Activated naive CD8-positive, alpha-beta T cell treated with anti-CD3 and anti-CD28 coated beads, Interleukin-2, amount 10 ng/mL, durations not matched to agents 7 days and 5 days (primary cell): Measurements from ENCODE around the gene CAMSAP2. TPM values are rescaled to one million over a fixed set of nuclear protein-coding genes. Genes with fewer than 3 reads are reported as not detected.
"Not testable (repeated sequence)": the region's sequence is repeated elsewhere in the genome, so short reads cannot be mapped to it uniquely, and the experiment has no call there.

Experiments used
- ATAC-seq: fragments of 150-1000 bp; cut with Tn5 transposase; one replicate; pipeline ENCODE4 v1.10.0; 2021; ENCODE audit warnings: low read depth, moderate library complexity
- POLR2A ChIA-PET: fragments of 350-600 bp; sonication (Branson Sonifier 250); formaldehyde crosslinking; loops from one replicate; lab custom pipeline; 2021; ENCODE audit warnings: antibody characterized with exemption; lab: Charles Lee
- DNase-seq: peaks from one replicate; pipeline ENCODE4 v3.0.0; 2021
- H3K27ac Mint-ChIP-seq: one replicate; pipeline ENCODE4 v1.8.0; 2022; ENCODE audit warnings: mild to moderate bottlenecking, mixed read lengths
- H3K27me3 Mint-ChIP-seq: one replicate; pipeline ENCODE4 v1.8.0; 2022; ENCODE audit warnings: mild to moderate bottlenecking, moderate library complexity, mixed read lengths
- H3K36me3 Mint-ChIP-seq: one replicate; pipeline ENCODE4 v1.8.0; 2021; ENCODE audit warnings: mild to moderate bottlenecking, mixed read lengths
- H3K4me1 Mint-ChIP-seq: one replicate; pipeline ENCODE4 v1.8.0; 2021; ENCODE audit warnings: mixed read lengths
- H3K4me3 Mint-ChIP-seq: one replicate; pipeline ENCODE4 v1.8.0; 2022; ENCODE audit warnings: mild to moderate bottlenecking, moderate library complexity, mixed read lengths
- H3K9me3 Mint-ChIP-seq: one replicate; pipeline ENCODE4 v1.8.0; 2021; ENCODE audit warnings: mixed read lengths
- total RNA-seq, 2 experiments: library from RNA; stranded (reverse); gene quantifications; one replicate each; pipeline ENCODE4 v1.2.3, GENCODE V29; 2021

The CAMSAP2 gene
- total RNA-seq, 2 experiments from 2014 or later, result 0.83 to 1.2 TPM

DNA sequence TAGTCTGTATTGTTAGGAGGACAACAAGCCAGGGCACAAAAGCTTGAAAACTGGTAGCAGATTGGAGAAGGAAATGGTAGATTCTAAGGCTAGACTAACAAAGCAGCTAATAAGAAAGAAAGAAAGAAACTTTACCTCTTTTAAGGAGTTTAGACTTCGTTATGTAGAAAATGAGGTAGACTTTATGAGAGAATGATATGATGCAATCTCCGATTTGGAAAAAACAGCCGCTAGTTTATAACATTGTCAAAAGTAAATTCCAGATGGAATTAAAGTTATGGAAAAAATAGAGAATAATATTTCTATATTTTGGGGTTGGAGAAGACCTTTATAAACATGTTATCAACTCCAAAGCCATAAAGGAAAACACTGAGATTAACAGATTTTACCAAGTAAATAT lies 67.0 kb downstream of the CAMSAP2 start:
- no peaks in the 10 kb centered on the region for H3K4me1 Mint-ChIP-seq
- DNase-seq, result no peak
- H3K9me3 Mint-ChIP-seq, result no peaks in the 10 kb centered on the region
- POLR2A ChIA-PET, result interaction anchor here (1.0 kb wide), 1 partner anchor 185 kb away, joined by 5 read pairs; no protein-coding TSS in a partner anchor
- H3K4me3 Mint-ChIP-seq, result no peak overlapping the region
- peaks cover 13% of the 10 kb centered on the region for H3K27me3 Mint-ChIP-seq
- H3K36me3 Mint-ChIP-seq, result no peaks in the 10 kb centered on the region
- ATAC-seq, result no peak
- H3K27ac Mint-ChIP-seq, result no peak overlapping the region

DNA sequence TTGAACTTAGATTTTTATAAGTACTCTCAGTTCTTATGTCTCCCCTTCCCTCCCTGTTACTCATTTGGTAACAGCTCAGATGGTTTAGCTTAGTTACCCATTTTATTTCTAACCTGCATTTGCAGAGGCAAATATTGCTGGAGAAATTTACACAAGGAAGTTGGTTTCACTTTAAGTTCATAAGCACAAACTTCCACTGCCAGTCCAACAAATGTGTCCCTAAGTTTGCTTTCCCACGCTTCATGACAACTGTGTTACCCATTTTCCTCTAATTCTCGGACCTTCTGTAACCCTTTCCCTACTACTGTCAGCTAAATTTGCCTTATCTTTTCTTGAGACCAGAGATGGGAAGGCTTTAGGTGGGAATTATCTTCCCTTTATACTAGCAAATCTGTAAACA lies 70.2 kb downstream of the CAMSAP2 start:
- Mint-ChIP-seq H3K27me3 (peaks cover 10% of the 10 kb centered on the region), H3K27ac (no peak overlapping the region), H3K4me3 (no peak overlapping the region), H3K9me3 (no peaks in the 10 kb centered on the region), H3K4me1 (no peaks in the 10 kb centered on the region), H3K36me3 (no peaks in the 10 kb centered on the region)
- DNase-seq (no peak), ATAC-seq (no peak)
- POLR2A ChIA-PET, result no interaction called here

DNA sequence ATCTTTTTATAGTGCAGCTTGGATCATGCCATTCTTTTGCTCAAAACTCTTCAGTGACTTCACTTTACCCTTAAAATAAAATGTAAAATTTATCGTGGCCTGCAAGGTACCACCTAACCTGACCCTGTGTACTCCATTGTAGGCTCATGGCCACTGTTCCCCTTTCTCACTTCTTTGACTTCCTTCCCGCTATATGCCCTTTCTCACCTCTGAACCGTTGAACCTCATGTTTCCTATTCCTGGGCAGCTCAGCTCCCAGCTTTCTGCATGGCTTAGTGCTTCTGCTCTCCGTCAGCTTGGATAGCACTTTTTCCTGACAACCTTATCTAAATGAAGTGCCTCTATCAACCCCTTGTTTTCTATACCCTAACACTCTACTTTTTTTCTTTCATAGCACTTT lies 73.0 kb downstream of the CAMSAP2 start:
- ATAC-seq, result no peak
- POLR2A ChIA-PET, result no interaction called here
- DNase-seq, result no peak
- Mint-ChIP-seq H3K36me3 (no peaks in the 10 kb centered on the region), H3K27me3 (peaks cover under 1% of the 10 kb centered on the region), H3K4me3 (no peak overlapping the region), H3K9me3 (no peaks in the 10 kb centered on the region), H3K4me1 (no peaks in the 10 kb centered on the region), H3K27ac (no peak overlapping the region)

DNA sequence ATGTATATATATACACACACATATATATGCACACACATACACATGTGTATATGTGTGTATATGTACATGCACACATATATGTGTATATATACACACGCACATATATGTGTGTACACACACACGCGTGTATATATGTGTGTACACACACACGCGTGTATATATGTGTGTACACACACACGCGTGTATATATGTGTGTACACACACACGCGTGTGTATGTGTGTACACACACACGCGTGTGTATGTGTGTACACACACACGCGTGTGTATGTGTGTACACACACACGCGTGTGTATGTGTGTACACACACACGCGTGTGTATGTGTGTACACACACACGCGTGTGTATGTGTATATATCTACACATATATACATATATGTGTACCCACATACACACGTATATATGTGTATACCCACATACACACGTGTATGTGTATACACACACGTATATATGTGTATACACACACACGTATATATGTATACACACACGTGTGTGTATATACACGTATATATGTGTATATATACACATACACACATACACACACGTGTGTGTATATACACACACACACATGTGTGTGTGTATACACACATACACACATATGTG lies 78.0 kb downstream of the CAMSAP2 start:
- H3K4me1 Mint-ChIP-seq, H3K36me3 Mint-ChIP-seq, DNase-seq, H3K27ac Mint-ChIP-seq, H3K27me3 Mint-ChIP-seq, ATAC-seq, H3K4me3 Mint-ChIP-seq, POLR2A ChIA-PET, H3K9me3 Mint-ChIP-seq: not testable (repeated sequence)

- no peak overlapping the region for H3K4me3 Mint-ChIP-seq
- H3K9me3 Mint-ChIP-seq, result no peaks in the 10 kb centered on the region
- no peak overlapping the region for H3K27ac Mint-ChIP-seq
- DNase-seq, result no peak
- H3K4me1 Mint-ChIP-seq, result no peaks in the 10 kb centered on the region
- H3K27me3 Mint-ChIP-seq, result no peaks in the 10 kb centered on the region
- ATAC-seq, result no peak
- POLR2A ChIA-PET, result no interaction called here
- H3K36me3 Mint-ChIP-seq, result no peaks in the 10 kb centered on the region
Observed at GRCh38 chr1:200818248-200818647, 79.6 kb downstream of the CAMSAP2 start.

GRCh38 chr1:200819726-200820125 lies 81.0 kb downstream of the CAMSAP2 start:
- no peaks in the 10 kb centered on the region for H3K9me3 Mint-ChIP-seq
- H3K4me3 Mint-ChIP-seq, result no peak overlapping the region
- H3K27ac Mint-ChIP-seq, result no peak overlapping the region
- DNase-seq (no peak), ATAC-seq (no peak)
- no peaks in the 10 kb centered on the region for H3K36me3 Mint-ChIP-seq
- H3K4me1 Mint-ChIP-seq, result no peaks in the 10 kb centered on the region
- no peaks in the 10 kb centered on the region for H3K27me3 Mint-ChIP-seq
- POLR2A ChIA-PET, result no interaction called here

- no peak overlapping the region for H3K27ac Mint-ChIP-seq
- H3K4me1 Mint-ChIP-seq, result no peaks in the 10 kb centered on the region
- POLR2A ChIA-PET, result no interaction called here
- H3K4me3 Mint-ChIP-seq, result no peak overlapping the region
- ATAC-seq (no peak), DNase-seq (no peak)
- H3K9me3 Mint-ChIP-seq, result no peaks in the 10 kb centered on the region
- no peaks in the 10 kb centered on the region for H3K36me3 Mint-ChIP-seq
- H3K27me3 Mint-ChIP-seq, result peaks cover 5% of the 10 kb centered on the region
Observed at GRCh38 chr1:200831091-200831490, 92.4 kb downstream of the CAMSAP2 start.

GRCh38 chr1:200834383-200834782 lies 95.7 kb downstream of the CAMSAP2 start:
- POLR2A ChIA-PET, result no interaction called here
- no peak overlapping the region for H3K27ac Mint-ChIP-seq
- H3K4me3 Mint-ChIP-seq, result no peak overlapping the region
- no peaks in the 10 kb centered on the region for H3K4me1 Mint-ChIP-seq
- DNase-seq (no peak), ATAC-seq (no peak)
- H3K9me3 Mint-ChIP-seq, result no peaks in the 10 kb centered on the region
- H3K36me3 Mint-ChIP-seq, result no peaks in the 10 kb centered on the region
- H3K27me3 Mint-ChIP-seq, result peaks cover 5% of the 10 kb centered on the region

DNA sequence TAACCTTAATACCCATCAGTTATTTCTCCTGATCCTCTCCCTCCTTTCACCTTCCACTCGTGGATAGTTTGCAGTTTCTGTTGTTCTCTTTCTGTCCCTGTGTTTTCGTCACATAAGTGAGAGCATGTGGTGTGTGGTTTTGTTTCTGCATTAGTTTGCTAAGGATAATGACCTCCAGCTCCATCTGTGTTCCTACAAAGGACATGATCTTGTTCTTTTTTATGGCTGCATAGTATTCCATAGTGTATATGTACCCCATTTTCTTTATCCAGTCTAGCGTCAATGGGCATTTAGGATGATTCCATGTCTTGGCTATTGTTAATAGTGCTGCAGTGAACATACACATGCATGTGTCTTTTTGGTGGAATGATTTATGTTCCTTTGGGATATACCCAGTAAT lies 97.5 kb downstream of the CAMSAP2 start:
- ATAC-seq, result no peak
- Mint-ChIP-seq H3K4me1 (no peaks in the 10 kb centered on the region), H3K36me3 (no peaks in the 10 kb centered on the region), H3K4me3 (no peak overlapping the region), H3K9me3 (no peaks in the 10 kb centered on the region), H3K27me3 (peaks cover 2% of the 10 kb centered on the region), H3K27ac (no peak overlapping the region)
- no peak for DNase-seq
- POLR2A ChIA-PET, result no interaction called here

DNA sequence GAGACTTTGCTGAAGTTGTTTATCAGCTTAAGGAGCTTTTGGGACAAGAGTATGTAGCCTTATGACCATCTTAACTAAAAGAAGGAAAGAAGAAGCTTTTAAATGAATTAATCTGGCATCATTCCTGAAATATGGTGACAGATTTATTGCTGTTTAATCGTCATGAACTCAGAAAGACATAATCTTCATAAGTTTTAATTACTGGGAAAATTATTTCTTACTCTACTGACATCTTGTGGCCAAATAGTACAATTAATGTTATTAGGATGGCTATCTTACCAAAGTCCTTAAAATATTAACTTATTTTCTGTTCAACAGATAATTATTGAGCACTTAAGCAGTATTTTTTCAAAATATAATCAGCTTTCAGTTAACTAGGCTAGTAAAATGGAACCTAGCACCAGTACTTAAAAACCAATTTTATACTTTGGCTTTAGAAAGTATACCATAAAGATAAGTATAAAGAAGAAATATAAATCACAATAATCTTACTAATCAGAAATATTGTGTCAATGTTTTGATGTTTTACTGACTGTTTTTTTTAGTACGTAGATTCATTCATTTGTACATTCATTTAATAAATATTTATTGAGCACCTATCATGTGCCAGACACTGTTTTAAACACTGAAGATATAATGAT lies 99.4 kb downstream of the CAMSAP2 start:
- DNase-seq (no peak), ATAC-seq (no peak)
- H3K27me3 Mint-ChIP-seq, result peaks cover 2% of the 10 kb centered on the region
- H3K9me3 Mint-ChIP-seq, result no peaks in the 10 kb centered on the region
- POLR2A ChIA-PET, result no interaction called here
- no peak overlapping the region for H3K4me3 Mint-ChIP-seq
- no peaks in the 10 kb centered on the region for H3K4me1 Mint-ChIP-seq
- H3K36me3 Mint-ChIP-seq, result no peaks in the 10 kb centered on the region
- H3K27ac Mint-ChIP-seq, result no peak overlapping the region

DNA sequence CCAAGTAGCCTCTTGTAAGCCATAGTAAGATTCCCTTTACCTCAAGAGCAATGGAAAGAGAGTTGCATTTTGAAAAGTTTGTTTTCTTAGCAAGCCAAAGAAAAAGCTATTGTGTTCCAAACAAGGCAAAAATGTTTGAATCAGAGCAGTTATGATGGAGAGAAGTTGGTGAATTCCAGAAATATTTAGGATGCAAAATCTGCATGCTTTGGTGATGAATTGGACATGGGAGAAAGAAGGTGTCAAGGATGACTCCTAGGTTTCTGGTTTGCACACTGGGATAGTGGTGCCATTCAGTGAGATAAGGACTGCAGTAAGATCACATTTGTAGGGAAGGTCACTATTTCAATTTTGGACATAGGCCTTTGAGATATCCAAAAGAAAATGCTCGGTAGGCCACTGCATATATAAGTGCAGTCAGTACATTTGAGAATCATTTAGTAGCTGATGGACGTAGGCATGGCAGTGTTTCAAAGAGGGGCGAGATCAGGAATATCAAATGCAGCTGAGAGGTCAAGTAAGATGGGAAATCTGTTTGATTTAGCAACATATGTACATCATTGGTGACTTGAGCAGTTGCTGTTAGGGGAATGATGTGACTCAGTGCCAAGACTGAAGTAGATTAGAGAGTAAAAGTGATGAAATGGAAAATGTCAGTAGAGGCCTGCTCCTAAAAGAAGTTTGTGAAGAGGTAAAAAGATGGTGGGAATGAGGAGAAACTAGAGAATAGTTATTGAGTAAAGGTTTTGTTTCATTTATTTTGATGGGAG lies 100.2 kb downstream of the CAMSAP2 start:
- Mint-ChIP-seq H3K36me3 (no peaks in the 10 kb centered on the region), H3K9me3 (no peaks in the 10 kb centered on the region), H3K4me3 (no peak overlapping the region), H3K27me3 (peaks cover 2% of the 10 kb centered on the region), H3K27ac (no peak overlapping the region), H3K4me1 (no peaks in the 10 kb centered on the region)
- DNase-seq, result no peak
- POLR2A ChIA-PET, result no interaction called here
- no peak for ATAC-seq

DNA sequence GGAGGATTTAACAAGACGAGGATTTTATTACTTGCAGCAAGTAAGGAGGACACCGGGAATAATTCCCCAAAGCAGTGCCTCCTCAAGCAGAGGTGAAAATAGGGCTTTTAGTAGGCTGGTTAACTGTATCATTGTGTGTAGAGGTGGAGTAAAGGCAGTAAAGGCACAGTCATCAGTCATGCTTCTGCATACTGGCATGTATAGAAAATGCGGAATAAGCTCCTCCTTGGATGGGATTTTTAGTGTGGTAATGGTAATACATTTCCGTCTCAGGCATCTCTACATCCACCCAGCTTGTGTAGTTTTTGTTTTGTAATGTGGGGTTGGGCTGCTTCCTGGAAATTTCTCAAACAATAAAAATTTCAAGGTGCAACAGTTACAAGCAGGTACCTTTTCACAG lies 106.7 kb downstream of the CAMSAP2 start:
- POLR2A ChIA-PET, result no interaction called here
- Mint-ChIP-seq H3K36me3 (no peaks in the 10 kb centered on the region), H3K4me3 (no peak overlapping the region), H3K9me3 (no peaks in the 10 kb centered on the region), H3K27ac (no peak overlapping the region), H3K4me1 (no peaks in the 10 kb centered on the region), H3K27me3 (peaks cover 4% of the 10 kb centered on the region)
- ATAC-seq (no peak), DNase-seq (no peak)

GRCh38 chr1:200846398-200846797 lies 107.7 kb downstream of the CAMSAP2 start:
- H3K27me3 Mint-ChIP-seq, result peaks cover 4% of the 10 kb centered on the region
- ATAC-seq (no peak), DNase-seq (no peak)
- no peaks in the 10 kb centered on the region for H3K4me1 Mint-ChIP-seq
- H3K4me3 Mint-ChIP-seq, result no peak overlapping the region
- POLR2A ChIA-PET, result no interaction called here
- no peaks in the 10 kb centered on the region for H3K9me3 Mint-ChIP-seq
- H3K27ac Mint-ChIP-seq, result no peak overlapping the region
- H3K36me3 Mint-ChIP-seq, result no peaks in the 10 kb centered on the region

- DNase-seq, result no peak
- POLR2A ChIA-PET, result no interaction called here
- Mint-ChIP-seq H3K27me3 (peaks cover 4% of the 10 kb centered on the region), H3K9me3 (no peaks in the 10 kb centered on the region), H3K36me3 (no peaks in the 10 kb centered on the region), H3K27ac (no peak overlapping the region), H3K4me3 (no peak overlapping the region), H3K4me1 (no peaks in the 10 kb centered on the region)
- ATAC-seq, result no peak
Observed at GRCh38 chr1:200849430-200849829, 110.7 kb downstream of the CAMSAP2 start.
